VCaP (cell line): ENCODE data around the gene DEPP1.

Source experiments
- H3K27ac ChIP-seq: fragments of 450-650 bp; 2 replicates; pipeline ENCODE4 v1.5.1; 2017
- TF ChIP-seq, protein P1 (sequence below): fragments of 450-650 bp; conservative IDR thresholded peaks from 2 replicates; pipeline ENCODE4 v1.5.1; 2017; ENCODE audit warnings: mild to moderate bottlenecking, moderate library complexity

The DEPP1 gene

DNA sequence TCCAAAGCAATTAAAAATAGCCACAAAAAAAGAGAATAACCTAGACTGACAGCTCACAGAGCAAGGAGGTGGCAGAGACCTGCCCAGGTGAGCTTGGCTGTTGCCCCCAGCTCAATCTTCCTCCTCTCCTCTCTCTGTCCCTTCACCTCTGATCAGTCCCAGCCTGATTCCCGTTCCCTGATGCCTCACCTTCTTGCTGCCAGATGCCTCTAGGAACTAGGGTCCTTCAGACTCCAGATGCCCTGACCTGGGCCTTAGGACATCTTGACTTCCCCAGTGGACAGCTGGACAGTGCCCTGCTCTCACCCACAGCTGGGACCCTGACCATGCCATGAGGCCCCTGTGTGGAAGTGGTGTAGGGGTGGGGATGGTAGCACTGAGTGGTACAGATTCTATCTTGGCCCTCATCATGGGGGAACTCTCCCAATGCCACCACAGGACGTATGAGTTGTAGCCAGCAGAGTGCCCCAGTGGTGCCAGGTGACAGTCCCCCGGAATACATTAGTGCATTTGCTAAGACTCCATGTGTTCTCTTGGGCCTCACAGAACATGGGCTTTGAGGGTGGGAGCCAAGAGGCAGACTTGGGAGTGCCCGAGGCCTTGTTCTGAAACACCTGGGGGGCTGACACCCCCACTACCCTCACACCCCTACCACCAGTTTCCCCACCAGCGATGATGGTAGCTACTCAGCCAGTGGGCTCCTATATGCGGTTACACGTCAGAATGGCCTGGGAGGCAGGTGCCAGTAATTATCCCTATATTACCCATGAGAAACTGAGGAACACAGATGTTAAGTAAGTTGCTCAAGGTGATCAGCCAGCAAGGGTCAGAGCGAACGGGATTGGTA, 2.0 kb downstream of the DEPP1 start:
- H3K27ac ChIP-seq, result no peak overlapping the region
- TF ChIP-seq, protein P1, sequence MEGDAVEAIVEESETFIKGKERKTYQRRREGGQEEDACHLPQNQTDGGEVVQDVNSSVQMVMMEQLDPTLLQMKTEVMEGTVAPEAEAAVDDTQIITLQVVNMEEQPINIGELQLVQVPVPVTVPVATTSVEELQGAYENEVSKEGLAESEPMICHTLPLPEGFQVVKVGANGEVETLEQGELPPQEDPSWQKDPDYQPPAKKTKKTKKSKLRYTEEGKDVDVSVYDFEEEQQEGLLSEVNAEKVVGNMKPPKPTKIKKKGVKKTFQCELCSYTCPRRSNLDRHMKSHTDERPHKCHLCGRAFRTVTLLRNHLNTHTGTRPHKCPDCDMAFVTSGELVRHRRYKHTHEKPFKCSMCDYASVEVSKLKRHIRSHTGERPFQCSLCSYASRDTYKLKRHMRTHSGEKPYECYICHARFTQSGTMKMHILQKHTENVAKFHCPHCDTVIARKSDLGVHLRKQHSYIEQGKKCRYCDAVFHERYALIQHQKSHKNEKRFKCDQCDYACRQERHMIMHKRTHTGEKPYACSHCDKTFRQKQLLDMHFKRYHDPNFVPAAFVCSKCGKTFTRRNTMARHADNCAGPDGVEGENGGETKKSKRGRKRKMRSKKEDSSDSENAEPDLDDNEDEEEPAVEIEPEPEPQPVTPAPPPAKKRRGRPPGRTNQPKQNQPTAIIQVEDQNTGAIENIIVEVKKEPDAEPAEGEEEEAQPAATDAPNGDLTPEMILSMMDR, result no peak

DNA sequence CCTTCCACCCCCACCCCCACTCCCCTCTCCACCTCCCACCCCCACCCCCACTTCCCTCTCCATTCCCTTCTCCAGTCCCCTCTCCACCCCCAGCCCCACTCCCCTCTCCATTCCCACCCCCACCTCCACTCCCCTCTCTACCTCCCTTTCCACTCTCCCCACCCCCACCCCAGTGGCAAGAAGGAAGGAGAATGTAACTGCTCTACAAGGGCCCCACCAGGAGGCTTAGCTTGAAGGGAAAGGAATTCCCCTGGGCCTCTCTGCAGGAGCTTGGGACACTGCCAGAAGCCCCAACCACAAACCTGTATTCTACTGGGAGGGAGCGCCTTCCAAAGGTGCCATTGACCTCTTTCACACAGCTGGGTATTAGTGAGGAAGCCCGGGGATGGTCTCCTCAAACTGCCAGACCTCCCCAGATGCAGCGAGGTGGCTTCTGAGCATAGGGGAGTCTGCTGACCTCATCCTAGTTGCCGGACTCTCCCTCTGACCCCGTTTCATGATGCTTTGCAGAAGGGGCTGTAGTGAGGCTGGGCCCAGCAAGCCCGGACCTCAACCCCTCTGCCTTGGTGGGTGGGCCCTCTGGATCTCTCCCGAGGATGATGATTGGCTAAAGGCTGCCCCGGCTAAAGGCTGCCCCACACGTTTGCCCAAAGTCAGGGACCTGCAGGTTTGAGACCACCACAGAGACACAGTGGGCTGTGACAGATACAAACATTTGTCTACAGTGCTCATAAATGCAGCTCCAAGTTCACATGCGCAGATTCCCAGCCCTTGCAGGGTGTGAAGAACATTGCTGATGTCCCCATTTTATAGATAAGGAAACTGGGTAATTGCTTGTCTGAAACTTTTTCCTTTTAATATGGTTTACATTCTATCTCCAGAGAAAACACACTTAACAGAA, 2.9 kb downstream of the DEPP1 start:
- no peak overlapping the region for H3K27ac ChIP-seq
- TF ChIP-seq, protein P1, result no peak

DNA sequence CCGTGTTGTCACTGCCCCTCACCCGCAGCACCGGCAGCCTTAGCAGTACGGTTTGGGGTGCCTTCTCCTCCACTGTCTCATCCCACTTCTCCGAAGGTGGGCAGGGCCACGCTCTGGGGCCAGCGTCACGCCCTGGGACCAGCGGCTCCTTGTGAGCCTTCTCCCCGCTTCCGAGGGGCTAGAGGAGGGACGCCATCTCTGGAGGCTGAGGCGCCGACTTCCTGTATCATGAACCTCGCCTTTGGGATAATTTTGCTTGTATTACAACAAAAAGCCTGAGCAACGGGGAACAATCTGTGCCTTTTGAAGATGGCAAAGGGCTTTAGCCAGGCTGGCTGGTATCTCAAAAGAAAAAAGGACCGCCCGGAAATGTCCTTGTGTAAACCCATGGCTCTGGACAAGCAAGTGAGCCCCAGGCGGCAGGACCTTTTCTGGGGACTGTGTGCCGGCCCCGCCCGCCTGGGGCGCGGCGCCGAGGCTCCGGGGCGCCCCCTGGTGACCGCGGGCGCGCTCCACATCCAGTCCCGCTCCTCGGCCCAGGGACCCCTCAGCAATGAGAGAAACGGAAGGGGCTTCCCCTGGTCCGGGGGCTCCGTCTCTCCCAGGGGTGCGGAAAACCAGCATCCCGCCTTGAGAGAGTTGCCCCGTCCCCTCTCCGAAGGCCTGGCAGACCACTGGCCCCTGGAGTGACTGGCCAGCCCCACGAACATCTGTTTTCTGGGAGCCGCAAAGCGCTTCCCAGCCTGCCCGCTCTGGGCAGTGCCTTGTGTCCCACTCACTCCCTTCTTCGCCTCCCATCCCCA, 3.8 kb downstream of the DEPP1 start:
- TF ChIP-seq, protein P1, result peak; percentile 96
- H3K27ac ChIP-seq, result peak overlapping the region; percentile 34; the same call in 1 of the 2 replicates

DNA sequence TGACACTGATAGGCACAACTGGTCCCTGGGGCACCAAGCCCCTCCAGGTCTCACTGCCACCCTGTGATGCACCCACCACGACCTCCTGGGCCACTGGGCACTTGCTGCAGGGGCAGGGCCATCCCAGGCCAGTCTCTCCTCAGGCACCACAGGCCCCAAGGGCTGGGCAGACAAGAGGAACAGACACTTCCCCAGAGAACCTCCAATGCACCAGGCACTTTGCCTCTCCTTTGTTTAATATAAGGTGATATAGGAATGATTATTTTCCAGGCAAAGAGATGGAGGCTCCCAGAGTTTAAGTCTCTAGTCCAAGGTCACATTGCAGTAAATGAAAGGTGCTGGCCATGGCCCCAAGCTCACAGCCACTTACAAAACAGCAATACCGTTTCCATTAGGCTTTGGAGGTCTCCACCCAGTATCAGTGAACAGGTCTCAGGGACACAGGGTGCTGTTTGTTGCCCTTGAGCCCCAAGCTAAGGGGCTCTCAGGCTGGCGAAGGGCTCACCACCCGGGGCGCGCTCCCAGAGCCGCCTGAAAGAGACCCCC, 4.5 kb downstream of the DEPP1 start:
- peak overlapping the region; percentile 34; the same call in 1 of the 2 replicates for H3K27ac ChIP-seq
- TF ChIP-seq, protein P1, result no peak

DNA sequence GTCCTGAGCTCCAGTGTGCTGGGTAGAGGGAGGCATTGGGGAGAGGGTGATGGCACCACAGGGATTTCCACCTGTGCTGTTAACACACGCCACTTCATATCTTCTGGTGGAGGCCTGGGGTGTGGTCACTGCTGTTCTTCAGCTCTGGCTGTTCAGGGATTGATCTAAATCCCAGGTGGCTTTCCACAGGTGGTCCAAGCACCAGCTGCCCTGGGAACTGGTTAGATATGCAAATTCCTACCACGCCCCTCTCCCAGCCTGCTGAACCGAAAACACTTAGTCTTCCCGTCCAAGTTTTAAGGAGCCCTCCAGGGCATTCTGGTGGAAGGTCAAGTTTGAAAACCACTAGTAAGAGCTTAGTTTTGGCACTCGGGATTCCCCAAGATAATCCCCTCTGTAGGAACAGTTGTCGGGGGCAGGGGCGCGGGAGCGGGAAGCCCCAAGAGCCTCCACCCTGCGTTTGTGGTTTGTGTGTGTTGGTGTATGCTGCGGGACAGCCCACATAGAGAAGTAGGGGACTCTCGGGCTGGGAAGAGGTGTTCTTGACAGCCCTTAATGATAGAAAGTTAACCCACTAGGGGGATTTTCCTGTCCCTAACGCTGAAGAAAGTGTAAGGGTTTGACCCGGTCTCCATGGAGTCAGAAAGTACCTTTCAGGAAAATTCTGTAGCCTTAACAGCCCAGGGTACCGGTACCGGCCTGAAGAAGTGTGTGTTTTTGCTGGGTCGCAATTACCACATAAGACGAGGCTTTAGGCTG, 5.1 kb downstream of the DEPP1 start:
- TF ChIP-seq, protein P1, result no peak
- H3K27ac ChIP-seq, result no peak overlapping the region

DNA sequence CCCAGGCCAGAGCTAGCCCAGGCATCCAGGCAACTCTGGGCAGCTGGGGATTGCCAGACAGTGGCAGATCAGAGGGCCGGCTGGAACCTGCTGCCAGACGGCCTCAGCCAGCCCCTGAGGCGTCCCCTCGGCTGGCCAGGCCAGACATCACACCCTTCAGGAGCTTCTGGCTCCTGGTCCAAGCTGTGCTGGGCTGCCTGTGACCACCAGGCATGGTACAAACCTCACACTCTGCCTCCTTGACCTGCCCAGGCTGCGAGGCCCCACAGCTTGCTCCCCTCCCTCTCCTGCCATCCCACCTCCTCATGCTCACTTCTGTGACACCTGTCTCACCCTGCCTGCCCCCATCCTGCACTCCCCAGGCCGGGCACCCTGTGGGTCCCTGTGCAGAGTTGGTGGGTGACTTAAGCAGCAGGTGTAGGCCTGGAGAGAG, 5.7 kb downstream of the DEPP1 start:
- TF ChIP-seq, protein P1, result no peak
- no peak overlapping the region for H3K27ac ChIP-seq
